OCI-LY3 (cell line): ENCODE measurements around the gene GPR32.
"Not testable (repeated sequence)": the region's sequence is repeated elsewhere in the genome, so short reads cannot be mapped to it uniquely, and the experiment has no call there.

ENCODE experiments used
- EZH2phosphoT487 ChIP-seq: fragments of 200-600 bp; shearing (Covaris generic); IDR thresholded peaks from 2 replicates; pipeline ENCODE4 v1.6.1; 2018; ENCODE audit warnings: antibody characterized with exemption, mixed run types, low read depth
- TF ChIP-seq, protein P1 (sequence below): fragments of 200-600, 300-600 bp; sonication (generic); IDR thresholded peaks from 2 replicates; pipeline ENCODE4 v1.5.1; 2014; ENCODE audit warnings: antibody characterized with exemption, low read length, low read depth

- TF ChIP-seq, protein P1, sequence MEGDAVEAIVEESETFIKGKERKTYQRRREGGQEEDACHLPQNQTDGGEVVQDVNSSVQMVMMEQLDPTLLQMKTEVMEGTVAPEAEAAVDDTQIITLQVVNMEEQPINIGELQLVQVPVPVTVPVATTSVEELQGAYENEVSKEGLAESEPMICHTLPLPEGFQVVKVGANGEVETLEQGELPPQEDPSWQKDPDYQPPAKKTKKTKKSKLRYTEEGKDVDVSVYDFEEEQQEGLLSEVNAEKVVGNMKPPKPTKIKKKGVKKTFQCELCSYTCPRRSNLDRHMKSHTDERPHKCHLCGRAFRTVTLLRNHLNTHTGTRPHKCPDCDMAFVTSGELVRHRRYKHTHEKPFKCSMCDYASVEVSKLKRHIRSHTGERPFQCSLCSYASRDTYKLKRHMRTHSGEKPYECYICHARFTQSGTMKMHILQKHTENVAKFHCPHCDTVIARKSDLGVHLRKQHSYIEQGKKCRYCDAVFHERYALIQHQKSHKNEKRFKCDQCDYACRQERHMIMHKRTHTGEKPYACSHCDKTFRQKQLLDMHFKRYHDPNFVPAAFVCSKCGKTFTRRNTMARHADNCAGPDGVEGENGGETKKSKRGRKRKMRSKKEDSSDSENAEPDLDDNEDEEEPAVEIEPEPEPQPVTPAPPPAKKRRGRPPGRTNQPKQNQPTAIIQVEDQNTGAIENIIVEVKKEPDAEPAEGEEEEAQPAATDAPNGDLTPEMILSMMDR, result not testable (repeated sequence)
- TF ChIP-seq EZH2phosphoT487, result not testable (repeated sequence)
These were observed 3.5 kb upstream of the GPR32 start for GRCh38 chr19:50766746-50767145.
